Measurements from ENCODE around the gene CTSK.
"Not testable (repeated sequence)": the region's sequence is repeated elsewhere in the genome, so short reads cannot be mapped to it uniquely, and the experiment has no call there.

CTSK gene

GRCh38 chr1:150805899-150806298, 2.2 kb downstream of the CTSK start:
- no peak for DNase-seq (ENCODE audit: low read depth)

GRCh38 chr1:150804671-150805070, 3.4 kb downstream of the CTSK start:
- DNase-seq (ENCODE audit: low read depth), result no peak

GRCh38 chr1:150799089-150799488, 9.0 kb downstream of the CTSK start:
- no peak for DNase-seq (ENCODE audit: low read depth)

- DNase-seq (ENCODE audit: low read depth), result no peak
Measured at GRCh38 chr1:150798525-150798924, 9.5 kb downstream of the CTSK start.

DNA sequence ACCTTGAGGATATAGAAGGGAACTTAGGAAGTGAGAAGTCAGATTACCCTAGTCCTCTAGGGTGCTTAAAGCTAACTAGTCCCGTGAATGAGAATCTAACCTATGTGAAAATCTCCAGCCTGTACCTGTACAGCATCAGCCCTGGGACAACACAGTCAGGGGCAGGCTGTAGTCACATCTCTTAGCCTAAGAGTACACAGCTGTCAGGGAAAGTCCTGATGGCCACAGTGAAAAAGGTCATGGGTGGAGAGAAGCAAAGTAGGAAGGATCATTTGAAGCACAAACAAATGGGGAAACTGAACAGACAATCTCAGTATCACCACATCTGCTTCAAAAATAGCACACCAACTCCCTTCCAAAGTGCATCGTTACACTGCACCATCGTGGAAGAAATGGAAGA, 11.7 kb downstream of the CTSK start:
- DNase-seq (ENCODE audit: low read depth), result no peak

DNA sequence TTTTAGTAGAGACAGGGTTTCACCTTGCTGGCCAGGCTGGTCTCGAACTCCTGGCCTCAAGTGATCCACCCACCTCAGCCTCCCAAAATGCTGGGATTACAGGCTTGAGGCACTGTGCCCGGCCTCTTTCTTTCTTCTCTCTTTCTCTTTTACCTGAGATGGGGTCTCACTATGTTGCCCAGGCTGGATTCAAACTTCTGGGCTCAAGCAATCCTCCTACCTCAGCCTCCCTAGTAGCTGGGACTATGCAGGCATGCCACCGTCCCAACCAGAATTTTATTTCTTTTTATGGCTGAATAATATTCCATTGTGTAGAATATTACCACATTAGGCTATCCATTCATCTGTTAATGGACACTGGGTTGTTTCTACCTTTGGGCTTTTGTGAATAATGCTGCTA, 14.3 kb downstream of the CTSK start:
- DNase-seq (ENCODE audit: low read depth), result not testable (repeated sequence)

GRCh38 chr1:150793221-150793620, 14.8 kb downstream of the CTSK start:
- DNase-seq (ENCODE audit: low read depth), result no peak

GRCh38 chr1:150791585-150791984, 16.5 kb downstream of the CTSK start:
- DNase-seq (ENCODE audit: low read depth), result no peak

DNA sequence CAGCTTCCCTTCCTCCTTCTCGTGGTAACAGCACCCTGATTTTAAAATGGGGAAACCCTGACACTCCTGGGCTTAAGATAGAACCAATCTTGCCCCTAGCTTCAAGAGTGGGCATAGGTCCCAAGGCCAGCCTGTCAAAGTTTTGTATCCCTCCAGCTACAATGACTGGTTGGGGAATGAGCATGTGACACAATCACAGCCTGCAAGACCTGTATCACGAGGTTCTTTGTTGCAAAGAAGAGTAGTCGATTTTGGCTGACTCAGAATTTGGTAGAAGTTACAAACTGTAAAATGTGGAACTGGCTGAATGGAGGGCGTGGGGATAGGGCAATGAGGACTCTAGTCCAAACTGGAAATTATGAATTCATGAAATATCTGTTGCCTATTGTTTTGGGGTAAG, 18.7 kb downstream of the CTSK start:
- DNase-seq (ENCODE audit: low read depth), result no peak

DNA sequence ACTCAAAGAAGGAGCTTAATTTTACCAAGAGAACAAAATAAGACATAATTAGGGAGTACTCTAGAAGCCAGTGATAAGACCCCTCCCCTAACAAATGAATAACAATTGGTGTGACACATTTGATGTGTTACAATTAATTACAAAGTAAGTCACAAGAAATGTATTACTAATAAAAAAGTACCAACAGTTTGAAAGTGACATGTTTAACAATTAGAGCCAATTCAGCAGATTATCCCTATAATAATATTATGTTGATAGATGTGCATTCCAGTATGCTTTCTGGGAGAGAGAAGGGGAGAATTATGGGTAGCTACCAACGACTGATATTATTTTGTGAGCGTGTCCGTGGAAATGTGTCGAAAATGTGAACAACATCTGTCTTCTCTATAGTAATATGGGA, 19.1 kb downstream of the CTSK start:
- DNase-seq (ENCODE audit: low read depth), result no peak

GRCh38 chr1:150787455-150787854, 20.6 kb downstream of the CTSK start:
- no peak for DNase-seq (ENCODE audit: low read depth)

- no peak for DNase-seq (ENCODE audit: low read depth)
Measured at GRCh38 chr1:150780510-150780909, 27.6 kb downstream of the CTSK start.

DNA sequence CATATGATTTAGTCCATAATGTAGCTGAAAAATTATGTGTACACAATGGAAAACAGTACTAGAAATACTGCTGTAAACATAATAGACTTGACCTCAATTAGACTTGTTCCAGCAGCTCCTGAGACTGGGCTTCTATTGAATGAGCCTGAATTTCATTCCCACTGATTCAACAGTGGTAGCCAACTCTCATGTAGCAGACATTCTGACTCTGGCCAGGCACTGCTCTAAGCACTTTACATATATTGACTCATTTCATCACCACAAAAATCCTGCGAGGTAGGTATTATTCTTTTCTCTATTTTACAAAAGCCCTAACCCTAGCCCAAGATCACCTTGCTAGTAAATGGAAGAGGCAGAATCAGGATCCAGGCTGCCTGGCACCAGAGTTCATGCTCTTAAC, 29.7 kb downstream of the CTSK start:
- DNase-seq (ENCODE audit: low read depth), result no peak

GRCh38 chr1:150777544-150777943, 30.5 kb downstream of the CTSK start:
- no peak for DNase-seq (ENCODE audit: low read depth)

DNA sequence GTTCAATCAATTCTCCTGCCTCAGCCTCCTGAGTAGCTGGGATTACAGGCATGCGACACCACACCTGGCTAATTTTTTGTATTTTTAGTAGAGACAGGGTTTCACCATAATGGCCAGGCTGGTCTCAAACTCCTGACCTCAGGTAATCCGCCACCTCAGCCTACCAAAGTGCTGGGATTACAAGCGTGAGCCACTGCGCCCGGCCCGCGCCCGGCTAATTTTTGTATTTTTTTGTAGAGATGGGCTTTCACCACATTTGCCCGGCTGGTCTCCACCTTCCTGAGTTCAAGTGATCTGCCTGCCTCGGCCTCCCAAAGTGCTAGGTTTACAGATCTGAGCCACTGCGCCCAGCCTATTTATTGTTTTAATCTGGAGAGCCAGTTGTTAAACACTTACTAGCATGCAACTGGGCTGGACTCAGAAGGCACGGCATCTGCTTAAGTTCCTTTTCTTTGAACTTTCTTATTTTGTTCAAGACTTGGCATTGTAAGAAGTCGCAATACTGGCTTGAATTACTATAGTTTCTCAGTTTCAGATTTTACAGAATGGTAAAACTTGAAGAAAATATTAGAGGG, 32.0 kb downstream of the CTSK start:
- DNase-seq (ENCODE audit: low read depth), result not testable (repeated sequence)

DNA sequence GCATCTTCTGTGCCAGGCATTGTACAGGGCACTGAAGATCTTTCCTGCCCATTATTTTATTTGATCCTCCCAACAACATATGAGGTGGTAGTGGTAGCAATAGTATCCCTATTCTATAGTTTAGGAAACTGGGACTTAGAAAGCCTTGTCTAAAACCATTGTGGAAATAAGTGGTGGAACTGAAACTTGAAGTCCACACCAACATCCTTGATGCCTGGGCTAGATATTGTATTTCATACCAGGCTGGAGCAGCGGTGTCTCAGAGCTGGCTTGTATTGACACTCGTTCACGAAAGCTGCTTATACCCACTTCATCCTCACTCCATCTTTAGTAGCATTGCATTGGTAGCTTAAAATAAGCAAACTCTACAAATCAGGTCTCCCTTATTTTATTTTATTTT, 32.8 kb downstream of the CTSK start:
- DNase-seq (ENCODE audit: low read depth), result no peak

DNA sequence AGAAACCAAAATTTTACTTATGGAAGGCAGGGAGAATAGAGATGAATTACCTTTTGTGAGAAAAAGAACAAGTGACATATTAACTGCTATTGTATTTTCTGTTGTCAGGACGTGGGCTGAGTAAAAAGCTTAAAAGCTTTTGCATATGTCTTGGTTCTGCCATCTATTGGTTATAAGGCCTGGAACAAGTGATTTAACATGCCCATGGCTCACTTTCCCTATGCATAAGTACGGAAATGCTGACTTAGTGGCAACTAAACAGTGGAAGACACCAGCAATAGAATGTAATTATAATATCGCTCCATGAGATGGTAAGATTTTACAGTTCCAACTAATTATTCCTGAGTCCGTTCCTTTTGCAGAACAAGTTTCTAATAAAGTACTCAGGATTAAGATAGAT, 35.7 kb downstream of the CTSK start:
- no peak for DNase-seq (ENCODE audit: low read depth)

- DNase-seq (ENCODE audit: low read depth), result not testable (repeated sequence)
Measured at GRCh38 chr1:150767704-150768103, 40.4 kb downstream of the CTSK start.

DNA sequence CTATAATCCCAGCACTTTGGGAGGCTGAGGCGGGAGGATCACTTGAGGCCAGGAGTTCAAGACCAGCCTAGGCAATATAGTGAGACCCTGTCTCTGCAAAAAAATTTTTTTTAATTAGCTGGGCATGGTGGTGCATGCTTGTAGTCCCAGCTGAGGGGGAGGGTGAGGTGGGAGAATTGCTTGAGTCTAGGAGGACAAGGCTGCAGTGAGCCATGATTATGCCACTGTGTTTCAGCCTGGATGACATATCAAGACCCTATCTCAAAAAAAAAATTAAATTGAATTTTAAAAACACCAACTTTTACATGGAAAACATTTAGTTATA, 42.1 kb downstream of the CTSK start:
- DNase-seq (ENCODE audit: low read depth), result not testable (repeated sequence)

GRCh38 chr1:150765296-150765976, 42.6 kb downstream of the CTSK start, which contains the start of gene CTSS:
Gene CTSS (minus strand): TSS chr1:150765778. CDS start chr1:150764763, 1,015 bp downstream.
- DNase-seq (ENCODE audit: low read depth), result no peak

DNA sequence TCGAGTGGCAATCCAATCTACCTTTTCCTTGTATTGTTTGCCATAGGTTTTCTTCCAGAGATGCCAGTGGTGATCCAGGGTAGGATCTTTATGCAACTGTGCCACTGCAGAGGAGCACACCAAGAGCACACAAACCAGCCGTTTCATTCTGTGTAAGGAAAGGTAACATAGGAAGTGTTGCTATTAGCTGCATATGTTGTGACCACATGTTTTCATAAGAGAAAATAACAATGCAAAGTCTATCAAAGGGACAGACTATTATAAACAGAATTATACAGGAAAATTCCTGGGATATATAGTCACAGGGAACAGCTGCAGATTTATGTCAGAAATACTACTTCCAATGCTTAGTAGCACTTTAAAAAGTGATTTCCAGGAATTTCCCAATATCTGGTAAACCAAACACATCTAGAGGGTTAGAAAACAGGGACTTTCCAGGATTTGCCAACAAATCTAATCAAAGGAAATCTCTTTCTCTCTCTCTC, 43.4 kb downstream of the CTSK start:
- no peak for DNase-seq (ENCODE audit: low read depth)

DNA sequence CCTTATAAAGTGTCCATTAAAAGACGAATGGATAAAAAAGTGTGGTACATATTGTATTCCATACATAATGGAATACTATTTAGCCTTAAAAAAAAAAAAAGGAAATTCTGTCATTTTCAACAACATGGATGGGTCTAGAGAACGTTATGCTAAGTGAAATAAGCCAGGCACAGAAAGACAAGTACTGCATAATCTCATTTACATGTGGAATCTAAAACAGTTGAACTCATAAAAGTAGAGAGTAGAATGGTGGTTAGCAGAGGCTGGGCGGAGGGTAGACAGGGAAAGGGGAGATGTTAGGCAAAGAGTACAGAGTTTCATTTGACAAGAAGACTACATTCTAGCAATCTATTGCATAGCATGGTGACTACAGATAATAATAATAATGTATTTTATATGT, 45.0 kb downstream of the CTSK start:
- DNase-seq (ENCODE audit: low read depth), result no peak

GRCh38 chr1:150762552-150762951, 45.5 kb downstream of the CTSK start:
- no peak for DNase-seq (ENCODE audit: low read depth)

DNA sequence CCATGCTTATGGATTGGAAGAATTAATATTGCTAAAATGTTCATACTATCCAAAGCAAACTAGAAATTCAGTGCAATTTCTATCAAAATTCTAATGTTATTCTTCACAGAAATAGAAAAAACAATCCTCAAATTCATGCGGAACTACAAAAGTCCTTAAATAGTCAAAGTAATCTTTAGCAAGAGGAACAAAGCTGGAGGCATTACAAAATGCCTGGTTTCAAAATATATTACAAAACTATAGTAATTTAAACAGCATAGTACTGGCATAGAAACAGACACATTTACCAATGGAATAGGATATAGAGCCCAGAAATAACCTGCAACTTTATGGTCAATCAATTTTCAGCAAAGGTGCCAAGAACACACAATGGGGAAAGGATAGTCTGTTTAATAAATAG, 46.3 kb downstream of the CTSK start:
- no peak for DNase-seq (ENCODE audit: low read depth)
